ENCODE data around the gene GLB1L2.

GLB1L2 gene

DNA sequence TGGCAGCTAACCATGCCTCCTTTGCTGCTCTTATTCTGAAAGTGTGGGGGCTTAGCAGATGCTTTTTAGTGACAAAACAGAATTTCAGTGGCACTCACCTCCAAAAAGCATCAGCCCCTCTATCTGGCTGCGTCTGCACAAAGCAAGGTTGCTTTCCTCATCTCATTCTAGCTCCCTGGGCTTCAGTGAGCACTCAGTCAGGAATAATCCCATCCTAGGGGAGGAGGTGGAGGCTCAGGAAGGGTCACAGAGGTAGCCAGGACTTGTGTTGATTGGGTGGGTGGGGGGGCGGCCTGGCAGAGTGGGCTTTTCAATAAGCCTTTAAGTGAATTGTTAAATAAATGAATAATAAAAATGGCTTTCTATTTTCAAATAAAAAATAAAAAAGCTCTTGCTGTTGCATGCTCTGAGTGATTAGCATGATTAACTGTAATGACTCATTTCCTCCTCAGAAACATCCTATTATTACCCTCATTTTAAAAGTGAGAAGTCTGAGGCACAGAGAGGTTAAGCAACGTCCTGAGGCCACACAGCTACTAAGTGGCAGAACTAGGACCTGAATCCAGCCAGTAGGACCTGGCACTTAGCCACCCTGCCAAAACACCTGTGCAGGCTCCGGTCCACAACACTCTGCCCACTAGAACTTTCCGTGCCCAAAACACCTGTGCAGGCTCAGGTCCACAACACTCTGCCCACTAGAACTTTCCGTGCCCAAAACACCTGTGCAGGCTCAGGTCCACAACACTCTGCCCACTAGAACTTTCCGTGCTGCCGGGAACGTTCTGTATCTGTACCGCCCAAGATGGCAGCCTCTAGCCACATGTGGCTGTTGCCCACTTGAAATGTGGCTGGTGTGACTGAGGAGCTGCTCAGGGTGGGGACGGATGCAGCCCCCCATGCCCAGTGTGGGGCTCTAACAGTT, 74.7 kb downstream of the GLB1L2 start:
- no peak for DNase-seq

DNA sequence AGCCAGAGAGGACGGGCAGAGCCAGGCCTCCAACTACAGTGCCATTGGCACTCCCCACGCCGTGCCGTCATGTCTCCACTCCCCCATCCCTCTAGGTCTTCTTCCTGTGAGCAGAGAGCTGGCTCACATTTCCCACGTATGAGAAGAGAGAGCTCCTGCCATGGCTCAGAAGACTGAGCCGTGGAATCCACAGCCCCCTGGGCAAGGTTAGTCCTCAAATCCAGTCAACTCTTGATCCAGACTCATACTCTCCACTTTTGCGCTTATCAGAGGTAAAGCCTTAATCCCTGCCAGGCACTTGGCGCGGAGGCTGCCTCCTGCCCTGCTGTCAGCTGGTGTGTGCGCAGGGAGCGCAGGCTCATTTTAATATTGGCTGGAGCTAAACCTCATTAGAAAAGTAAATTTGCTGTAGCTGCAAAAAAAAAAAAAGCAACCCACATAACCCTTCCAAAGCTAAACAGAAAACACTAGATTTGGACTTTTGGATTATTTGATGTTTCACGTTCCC, 75.6 kb downstream of the GLB1L2 start:
- no peak for DNase-seq

- no peak for DNase-seq
Observed at GRCh38 chr11:134407923-134408322, 76.1 kb downstream of the GLB1L2 start.

- DNase-seq, result no peak
Observed at GRCh38 chr11:134409552-134410429, 78.0 kb downstream of the GLB1L2 start.

- DNase-seq, result no peak
Observed at GRCh38 chr11:134410766-134411165, 79.0 kb downstream of the GLB1L2 start.

GRCh38 chr11:134412203-134413042, 80.6 kb downstream of the GLB1L2 start, which contains the start of gene B3GAT1:
Gene B3GAT1 (minus strand): TSS chr11:134412242. CDS start chr11:134387659, 24,583 bp downstream.
- DNase-seq, result no peak

DNA sequence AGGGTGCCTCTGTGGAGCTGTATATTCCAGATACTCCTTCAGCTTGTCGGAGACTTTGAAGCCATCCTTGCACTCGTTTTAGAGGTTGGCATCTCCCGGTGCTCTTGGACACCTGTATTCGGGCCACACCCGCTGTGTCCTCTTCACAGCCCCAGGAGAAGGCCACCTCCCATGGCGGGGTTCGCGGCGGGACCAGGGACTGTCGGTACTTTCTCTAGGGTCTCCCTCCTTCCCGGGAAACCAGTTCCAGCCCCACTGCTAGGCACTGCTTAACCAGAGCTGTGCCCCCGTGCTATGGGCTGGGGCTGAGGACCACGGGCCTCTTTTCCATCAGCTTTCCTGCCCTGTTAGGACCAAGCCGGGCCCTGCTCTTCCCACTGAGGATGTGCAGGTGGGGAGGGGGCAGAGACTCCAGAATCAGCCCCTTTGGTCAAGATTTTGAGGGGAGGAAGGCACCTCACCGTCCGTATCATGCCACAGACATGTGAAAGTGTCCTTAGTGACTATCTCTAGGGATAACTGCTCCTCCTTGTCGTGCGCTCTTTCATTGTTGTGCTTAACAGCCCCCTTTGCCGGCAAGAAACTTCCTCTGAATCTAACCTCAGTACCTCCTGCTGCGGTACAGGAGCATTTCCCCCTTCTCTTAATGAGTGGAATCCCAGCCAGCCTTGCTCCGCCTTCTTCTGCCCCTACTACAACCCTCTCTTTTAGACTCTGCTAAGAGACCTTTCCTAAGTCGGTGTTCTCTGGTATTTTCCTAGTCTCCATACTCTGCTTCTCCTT, 81.4 kb downstream of the GLB1L2 start:
- DNase-seq, result no peak

GRCh38 chr11:134413826-134414731, 82.3 kb downstream of the GLB1L2 start:
- DNase-seq, result no peak

DNA sequence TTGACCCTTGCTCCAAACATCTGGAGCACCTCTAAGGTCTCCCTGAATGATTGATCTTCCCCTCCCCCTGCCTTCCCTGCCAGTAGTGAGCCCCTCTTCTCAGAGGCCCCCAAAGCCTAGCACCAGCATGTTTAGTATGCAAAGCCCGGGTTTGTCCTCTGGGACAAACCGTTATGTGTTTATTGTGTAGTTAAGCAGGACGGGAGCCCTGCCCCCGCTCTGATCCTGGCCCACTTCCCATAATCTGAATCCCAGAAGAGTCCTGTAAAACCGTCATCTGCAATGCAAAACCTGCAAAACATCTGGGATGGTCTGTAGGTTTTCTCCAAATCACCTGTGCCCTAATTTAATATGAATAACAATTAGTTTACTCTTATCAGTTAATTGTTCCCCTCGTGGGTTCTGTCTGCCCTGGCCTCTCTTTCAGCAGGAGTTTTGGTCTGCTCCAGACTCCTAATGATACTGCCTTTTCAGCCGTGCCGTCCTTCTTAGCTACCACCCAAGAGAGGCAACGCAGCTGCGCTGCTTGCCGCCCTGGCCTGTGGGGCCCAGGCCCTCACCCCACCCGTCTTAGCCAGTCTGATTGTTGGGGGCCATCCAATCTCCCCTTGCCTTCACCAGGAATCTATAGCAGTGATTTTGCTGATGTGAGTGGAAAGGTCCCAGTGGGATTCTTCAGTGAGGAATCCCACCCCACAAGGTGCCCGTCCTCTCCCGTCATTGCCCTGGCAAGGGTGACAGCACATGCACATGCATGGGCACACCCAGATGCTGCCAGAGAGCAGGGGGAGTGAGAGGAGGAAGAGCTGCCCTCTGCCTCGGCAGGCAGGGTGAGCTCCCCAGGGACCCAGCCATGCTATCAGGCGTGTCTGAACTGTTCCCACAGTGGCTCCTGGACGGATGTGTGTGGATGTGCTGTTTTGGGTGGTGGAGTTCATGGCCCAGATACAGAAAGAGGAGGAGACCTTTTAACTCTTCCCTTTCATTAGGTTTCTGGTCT, 83.3 kb downstream of the GLB1L2 start:
- DNase-seq, result no peak

- no peak for DNase-seq
Observed at GRCh38 chr11:134416726-134417125, 84.9 kb downstream of the GLB1L2 start.

DNA sequence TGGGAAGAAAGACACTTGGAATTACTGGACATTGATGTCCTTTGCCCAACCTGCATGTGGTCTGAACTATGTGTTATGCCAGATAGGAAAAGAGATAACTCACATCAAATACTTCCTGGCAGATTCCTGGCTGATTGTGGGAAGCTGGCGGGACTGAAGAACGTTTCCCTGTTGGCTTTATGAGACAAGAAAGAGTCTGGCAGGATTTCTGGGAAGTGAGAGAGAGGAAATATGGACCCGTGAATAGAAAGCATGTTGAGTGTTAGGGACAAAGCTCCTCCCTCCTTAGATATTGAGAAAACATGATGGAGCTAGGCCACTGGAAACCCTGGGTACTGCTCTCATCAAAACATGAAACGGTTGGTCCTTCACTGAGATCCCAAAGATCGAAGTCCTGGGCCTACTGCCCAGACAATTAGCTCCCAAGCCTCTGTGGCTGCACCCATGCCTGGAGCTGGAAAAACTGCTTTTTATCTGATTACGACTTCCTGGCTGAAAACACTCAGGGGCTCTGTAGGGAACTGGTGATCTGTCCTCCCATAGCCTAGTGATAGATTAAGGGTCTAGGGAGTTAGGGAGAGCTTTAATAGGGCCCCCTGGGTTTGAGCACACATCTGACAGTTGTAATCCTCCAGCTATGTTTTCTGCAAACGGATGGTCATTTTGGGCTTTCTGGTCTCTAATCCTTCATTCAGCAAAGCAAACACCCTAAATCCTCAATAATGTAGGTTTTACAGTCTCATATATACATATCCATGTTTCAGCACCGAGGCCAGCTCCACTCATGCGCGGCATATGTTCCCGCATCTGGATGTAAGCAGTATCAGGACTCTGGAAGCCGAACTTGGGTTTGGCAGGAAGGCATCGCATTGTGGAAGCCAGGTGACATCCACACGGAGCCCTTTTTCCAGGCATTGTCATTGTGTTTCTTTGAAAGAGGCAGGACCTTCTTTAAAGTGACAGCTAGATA, 86.4 kb downstream of the GLB1L2 start:
- DNase-seq, result no peak

DNA sequence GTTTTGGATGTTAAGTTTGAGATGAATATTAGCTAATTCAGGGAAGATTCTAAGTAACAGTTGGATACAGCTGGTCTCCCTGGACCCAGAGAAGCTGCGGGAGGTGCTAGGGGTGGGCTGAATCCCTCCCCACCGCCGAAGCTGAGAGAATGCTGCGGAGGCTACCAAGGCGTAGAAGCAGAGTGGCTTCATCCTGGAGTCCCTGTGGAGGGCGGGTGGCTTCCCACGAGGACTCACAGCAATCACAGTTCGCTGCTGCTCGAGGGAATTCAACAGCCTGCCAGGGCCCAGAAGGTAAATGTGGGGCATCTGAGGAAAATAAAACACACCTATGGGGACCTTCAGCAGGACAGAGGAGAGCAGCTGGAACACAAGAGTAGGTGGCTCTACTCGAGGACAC, 91.3 kb downstream of the GLB1L2 start:
- no peak for DNase-seq

DNA sequence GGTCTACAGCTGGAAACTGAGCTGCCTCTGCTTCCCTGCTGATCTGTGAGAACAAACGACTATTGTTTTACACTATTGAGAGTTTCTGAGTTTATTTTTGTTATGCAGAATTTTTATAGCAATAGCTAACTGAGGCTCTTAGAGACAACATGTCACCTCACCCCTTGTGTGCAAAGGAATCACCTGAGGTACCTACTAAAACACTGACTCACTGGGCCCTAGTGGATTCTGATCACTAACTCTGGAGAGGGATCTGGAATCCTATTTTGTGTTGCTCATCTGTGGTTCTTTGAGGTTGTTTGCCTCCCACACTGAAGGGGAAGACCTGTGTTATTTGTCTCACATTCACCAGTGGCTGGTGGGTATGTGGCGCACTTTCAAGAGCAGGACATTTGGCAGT, 93.6 kb downstream of the GLB1L2 start:
- DNase-seq, result no peak

Measured in MV-4-11 (cell line).